Heart right ventricle (tissue), 16 donors: ENCODE measurements around the gene R3HDML. TPM values are rescaled to one million over a fixed set of nuclear protein-coding genes. Genes with fewer than 3 reads are reported as not detected.

ENCODE experiments used
- ATAC-seq, 8 donors: fragments of 200-7000 bp; cut with Tn5 transposase; one replicate each; pipeline ENCODE4 v1.9.1; 2020; ENCODE audit warnings: mild to moderate bottlenecking in 8 of 8, moderate library complexity in 8 of 8, moderate number of reproducible peaks in 1 of 8
- DNase-seq, 2 donors: peaks; one replicate each; pipeline ENCODE4 v3.0.0-alpha.2; 2020
- H3K27ac ChIP-seq, 10 donors: fragments of 200-600 bp; sonication (generic) in 2 of 10; one replicate each; pipeline versions ENCODE4 v1.5.0 to v1.8.0; 2020 to 2022; ENCODE audit warnings: mild to moderate bottlenecking in 3 of 10
- H3K27me3 ChIP-seq, 7 donors: fragments of 200-600 bp; one replicate each; pipeline ENCODE4 v1.8.0; 2021 to 2022; ENCODE audit warnings: mild to moderate bottlenecking in 2 of 7
- H3K36me3 ChIP-seq, 9 donors: fragments of 200-600 bp; sonication (generic) in 1 of 9; one replicate each; pipeline versions ENCODE4 v1.5.0 to v1.8.0; 2020 to 2022; ENCODE audit warnings: mild to moderate bottlenecking in 2 of 9
- H3K4me1 ChIP-seq, 9 donors: fragments of 200-600 bp; sonication (generic) in 1 of 9; one replicate each; pipeline versions ENCODE4 v1.5.0 to v1.8.0; 2020 to 2022; ENCODE audit warnings: mild to moderate bottlenecking in 4 of 9
- H3K4me3 ChIP-seq, 10 donors: fragments of 200-600 bp; sonication (generic) in 2 of 10; one replicate each; pipeline versions ENCODE4 v1.5.0 to v1.8.0; 2020 to 2022; ENCODE audit warnings: mild to moderate bottlenecking in 7 of 10, moderate library complexity in 2 of 10
- H3K9me3 ChIP-seq, 11 donors: fragments of 200-600 bp in 10 of 11; sonication (generic) in 2 of 11; one replicate each; pipeline versions ENCODE4 v1.5.0 to v1.8.0; 2013 to 2022; ENCODE audit warnings: mild to moderate bottlenecking in 2 of 11, control low read depth in 1 of 11, moderate library complexity in 1 of 11
- CTCF ChIP-seq, 9 donors: fragments of 200-600 bp; sonication (generic) in 2 of 9; IDR thresholded peaks; one replicate each; pipeline versions ENCODE4 v1.5.0 to v1.8.0; 2021 to 2022; ENCODE audit warnings: antibody characterized with exemption in 9 of 9, mild to moderate bottlenecking in 5 of 9, moderate library complexity in 1 of 9
- WGBS, 2 donors: extraction: QIAGEN DNeasy Blood & Tissue Kit; methylation state at CpG; one replicate each; pipeline ENCODE4 v1.1.7; 2013; ENCODE audit warnings: inconsistent platforms in 1 of 2; 5-methylcytosine and 5-hydroxymethylcytosine counted together
- intact Hi-C, 10 donors: fragments of 100-400 bp; cut with DNase I; formaldehyde crosslinking; loops; one replicate each; pipeline versions ENCODE4 v1.11.1 to v1.14.2; 2022
- polyA plus RNA-seq, 2 donors: library from polyadenylated mRNA; stranded (reverse); fragments of 200-250 nt; gene quantifications; one replicate each; pipeline ENCODE4 v1.2.3, GENCODE V29; 2013
- total RNA-seq, 10 donors: library from RNA; stranded (reverse); fragmentation: NEBNext Ultra II Directional in 3 of 10; extraction: Animal tissue kit (Norgen Biotek cat#: 25700) in 3 of 10; gene quantifications; one replicate each; pipeline versions ENCODE4 v1.2.1 to v1.2.4, GENCODE V29; 2021 to 2023
- donor health status: Arrhythmogenic right ventricular cardiomyopathy.
- donor health status: ischemic (EF 13 %, LVEDD 7.1; RV severe dilation, severe dysfunction).
- donor health status: healthy with polysubstance abuse.
- donor health status: DM: no; HTN: yes; CAD: no.
- donor health status: DM: no; HTN: no; CAD: no.
- donor health status: ischemic (EF 25% LVEDD 6.9; RV normal size, moderate dysfunction).
- donor health status: ischemic (EF 25% LVEDD 5.7; RV mildly dilated, moderate dysfunction).
- donor health status: healthy.
- donor health status: DM: yes; HTN: yes; CAD: no.
- donor health status: Ischemic cardiomyopathy.
- donor health status: ischemic (EF 35%, LVEDD 5.7; RV mildly dilated, moderate dysfunction).
- donor health status: nonischemic (EF 11% LVEDD 7.7; RV severe dilation, severe dysfunction).
- donor health status: DM: yes; HTN: yes; CAD: no.
- donor health status: PGD.
- donor health status: ischemic (EF 29% LVEDD 5.4; RV normal size, mild dysfunction).
- donor health status: nonischemic (EF 23%, LVEDD 6.1; RV moderate dilation, normal function).

R3HDML gene
- total and polyA plus RNA-seq, 12 donors: not detected

GRCh38 chr20:44309763-44310663 is 26.8 kb upstream of the R3HDML start:
- DNase-seq (peak; percentile 45 to 54), ATAC-seq (peak; percentile 21 to 72 (median 64))
- TF ChIP-seq CTCF (IDR thresholded peaks at IDR 0.05): no peak
- H3K36me3 ChIP-seq: peaks cover 0 to 19% (median 4%) of the 10 kb centered on the region in 9 donors
- 6 to 10% methylated on average over 17 of the region's 17 CpGs for WGBS, 2 donors
- peaks cover 0 to 52% (median 24%) of the 10 kb centered on the region in 9 donors for H3K4me1 ChIP-seq
- H3K27me3 ChIP-seq: no peaks in the 10 kb centered on the region
- no peaks in the 10 kb centered on the region for H3K9me3 ChIP-seq
- H3K4me3 ChIP-seq: peak overlapping the region; percentile 57 to 97 (median 79)
- H3K27ac ChIP-seq: peak overlapping the region; percentile 79 to 92 (median 86)
- intact Hi-C loops: loop anchor here (2.0 to 10.0 kb wide), 10 partner anchors 75 to 292 kb away; partner anchors contain the start of gene TTPAL (in 1 of the 10)

DNA sequence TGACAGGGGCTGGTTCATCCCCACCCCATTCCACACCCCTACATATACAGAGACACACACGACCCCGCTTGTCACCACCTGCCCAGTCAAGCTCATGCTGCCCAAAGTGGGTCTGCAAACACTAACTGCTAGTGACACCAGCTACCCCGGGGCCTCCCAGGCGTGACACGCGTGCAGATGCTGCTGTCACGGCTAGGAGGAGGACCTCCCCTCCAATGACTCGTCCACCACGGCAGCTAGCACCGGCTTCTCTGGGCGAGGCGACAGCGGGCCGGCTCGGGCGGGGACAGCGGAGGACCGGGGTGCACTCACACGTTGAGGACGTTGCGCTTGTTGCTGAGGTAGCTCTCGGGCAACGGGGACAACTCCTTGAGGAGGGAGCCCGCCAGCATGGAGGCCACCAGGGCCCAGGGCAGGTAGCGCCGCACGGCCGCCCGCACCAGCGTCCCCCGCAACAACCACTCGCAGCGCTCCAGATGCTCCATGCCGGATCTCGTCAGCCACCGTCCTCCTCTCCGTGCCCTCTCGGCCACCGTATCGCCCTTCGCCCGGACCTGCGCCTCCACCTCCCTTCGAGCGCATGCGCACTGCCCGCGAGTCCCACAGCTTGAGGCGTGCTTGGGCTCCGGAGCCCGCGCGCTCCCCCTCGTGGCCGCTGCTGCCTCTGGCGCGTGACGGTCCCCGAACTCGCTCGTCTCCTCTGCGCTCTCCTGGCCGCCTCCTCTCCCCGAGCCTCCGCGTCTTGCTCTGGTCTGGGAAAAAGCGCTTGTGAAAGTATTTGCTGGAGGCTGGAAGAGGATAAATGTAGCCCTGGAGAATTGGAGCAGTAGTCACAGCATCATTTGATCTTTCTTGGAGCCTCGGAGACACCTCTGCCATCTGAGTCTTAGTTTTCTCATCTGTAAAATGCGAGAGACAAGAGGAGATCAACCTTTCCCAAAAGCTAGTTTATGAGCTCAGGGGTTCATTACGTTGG is 25.9 kb upstream of the R3HDML start, which contains the start of gene FITM2:
TSS of gene FITM2 (minus strand) at position 539 of the 976 bp plus-strand sequence. CDS start at position 485, 54 bp downstream.
- Histone ChIP-seq H3K9me3 (no peaks in the 10 kb centered on the region), H3K4me1 (peaks cover 0 to 44% (median 20%) of the 10 kb centered on the region in 9 donors), H3K27ac (peak within 1 kb of the TSS; percentile 79 to 92 (median 86)), H3K36me3 (peaks cover 0 to 13% (median 4%) of the 10 kb centered on the region in 9 donors), H3K27me3 (no peaks in the 10 kb centered on the region), H3K4me3 (peak within 1 kb of the TSS; percentile 57 to 97 (median 79))
- WGBS, 2 donors: 1 to 2% methylated on average over 70 of the region's 70 CpGs
- intact Hi-C loops: loop anchor here (1.0 to 10.0 kb wide), 11 partner anchors 74 to 291 kb away; partner anchors contain the start of gene TTPAL (in 1 of the 10)
- peak; percentile 92 to 99 (median 97) for TF ChIP-seq CTCF (IDR thresholded peaks at IDR 0.05)
- peak; percentile 99 for DNase-seq
- ATAC-seq: peak; percentile 88 to 96 (median 92)

GRCh38 chr20:44314870-44315269 is 22.0 kb upstream of the R3HDML start:
- intact Hi-C loops: loop anchor here in 7 of 10 donors (5.0 to 10.0 kb wide), 7 partner anchors 70 to 287 kb away; partner anchors contain the start of gene TTPAL (in 1 of the 7)
- Histone ChIP-seq H3K4me1 (peaks cover 0 to 11% (median 5%) of the 10 kb centered on the region in 9 donors), H3K9me3 (no peaks in the 10 kb centered on the region)

More at GRCh38 chr20:44314870-44315269, 22.0 kb upstream of the R3HDML start:
- ATAC-seq (no peak), DNase-seq (no peak)
- no peak overlapping the region for H3K4me3 ChIP-seq
- no peak overlapping the region for H3K27ac ChIP-seq
- no peak for TF ChIP-seq CTCF (IDR thresholded peaks at IDR 0.05)
- no peaks in the 10 kb centered on the region for H3K36me3 ChIP-seq
- peaks cover 0 to 3% (median 0%) of the 10 kb centered on the region in 7 donors for H3K27me3 ChIP-seq
